GM12878 (cell line): ENCODE results near the gene BTBD19. TPM values are rescaled to one million over a fixed set of nuclear protein-coding genes. Genes with fewer than 3 reads are reported as not detected.

Source experiments
- ATAC-seq: fragments of 200-7000 bp; cut with Tn5 transposase; 3 replicates; pipeline ENCODE4 v1.9.1; 2020; ENCODE audit warnings: mild to moderate bottlenecking, moderate library complexity
- BruUV-seq: library from RNA; stranded (reverse); fragments of 400-500 nt; replicated peaks from 2 replicates; lab custom pipeline; 2021; lab: Mats Ljungman, UMichigan
- CTCF ChIA-PET: fragments of 300-600 bp; sonication (Branson Sonifier 250); formaldehyde crosslinking; extraction: SDS; loops from one replicate; lab custom pipeline; 2021; ENCODE audit warnings: inconsistent platforms; lab: Yijun Ruan, JAX
- POLR2A ChIA-PET: fragments of 350-600 bp; formaldehyde crosslinking; extraction: SDS; loops from one replicate; lab custom pipeline; 2021; ENCODE audit warnings: inconsistent platforms; lab: Charles Lee
- RAD21 ChIA-PET: fragments of 300-600 bp; sonication (Branson Sonifier 250); formaldehyde crosslinking; loops from one replicate; lab custom pipeline; 2023; ENCODE audit warnings: antibody characterized with exemption; ENCODE audit not compliant: unreplicated experiment; lab: Charles Lee
- SMC1A ChIA-PET: fragments of 300-600 bp; sonication (Branson Sonifier 250); formaldehyde crosslinking; loops from one replicate; lab custom pipeline; 2023; ENCODE audit not compliant: unreplicated experiment, uncharacterized antibody; lab: Charles Lee
- DNase-seq: peaks from one replicate; pipeline ENCODE4 v3.0.0-alpha.2; 2011; ENCODE audit warnings: low read depth, low spot score
- FAIRE-seq: peaks from 3 replicates; lab custom pipeline; 2011; peaks lifted over from hg19 to GRCh38; lab: Jason Lieb, UNC
- H2AFZ ChIP-seq: 2 replicates; pipeline ENCODE4 v1.6.0; 2011; ENCODE audit warnings: low read depth, low read length, control low read depth; ENCODE audit not compliant: control insufficient read depth
- H3K27ac ChIP-seq: 2 replicates; pipeline ENCODE4 v1.5.1; 2011; ENCODE audit warnings: control low read depth; ENCODE audit not compliant: control insufficient read depth, insufficient read depth
- H3K27me3 ChIP-seq, 2 experiments: replicated peaks in 1 of 2; 2 replicates each; pipeline versions ENCODE4 v1.6.0 to v1.6.1; 2011; ENCODE audit warnings: low read length in 1 of 2; ENCODE audit not compliant: control insufficient read depth in 2 of 2, insufficient read depth in 2 of 2
- H3K36me3 ChIP-seq, 2 experiments: 2 replicates each; pipeline ENCODE4 v1.5.1; 2011; ENCODE audit warnings: low read length in 1 of 2; ENCODE audit not compliant: control insufficient read depth in 2 of 2, insufficient read depth in 2 of 2
- H3K4me1 ChIP-seq: 2 replicates; pipeline ENCODE4 v1.6.1; 2011; ENCODE audit warnings: mild to moderate bottlenecking, low read length, moderate library complexity, mixed read lengths; ENCODE audit not compliant: control insufficient read depth, insufficient read depth
- H3K4me2 ChIP-seq: 2 replicates; pipeline ENCODE4 v1.6.0; 2011; ENCODE audit warnings: control low read depth; ENCODE audit not compliant: control insufficient read depth, insufficient read depth
- H3K4me3 ChIP-seq: fragments of 200-600 bp; sonication (generic); 2 replicates; pipeline ENCODE4 v1.5.1; 2016
- H3K79me2 ChIP-seq: 2 replicates; pipeline ENCODE4 v1.6.0; 2011; ENCODE audit warnings: low read length; ENCODE audit not compliant: control insufficient read depth, insufficient read depth
- H3K9ac ChIP-seq: 2 replicates; pipeline ENCODE4 v1.8.0; 2011; ENCODE audit warnings: low read length, control low read depth, mixed read lengths; ENCODE audit not compliant: control insufficient read depth, insufficient read depth
- H3K9me3 ChIP-seq: replicated peaks from 3 replicates; pipeline ENCODE4 v1.5.1; 2011; ENCODE audit warnings: mild to moderate bottlenecking, low read length; ENCODE audit not compliant: control insufficient read depth, insufficient read depth
- H4K20me1 ChIP-seq: 2 replicates; pipeline ENCODE4 v1.6.0; 2011; ENCODE audit not compliant: control insufficient read depth, insufficient read depth
- ATF3 ChIP-seq: IDR thresholded peaks from 2 replicates; pipeline ENCODE4 v1.6.1; 2011; ENCODE audit warnings: low read depth, mild to moderate bottlenecking, low read length, moderate library complexity, borderline replicate concordance; ENCODE audit errors: extremely low read depth
- ATF7 ChIP-seq: fragments of 450-650 bp; IDR thresholded peaks from 2 replicates; pipeline ENCODE4 v1.6.1; 2016; ENCODE audit warnings: low read depth, mild to moderate bottlenecking
- CEBPB ChIP-seq, 2 experiments: fragments of 150-350 bp in 1 of 2; IDR thresholded peaks; 2 replicates each; pipeline ENCODE4 v1.6.1; 2012 to 2014; ENCODE audit warnings: low read depth in 2 of 2, low read length in 2 of 2, borderline replicate concordance in 1 of 2, inconsistent platforms in 1 of 2
- FOXK2 ChIP-seq: fragments of 450-650 bp; IDR thresholded peaks from 2 replicates; pipeline ENCODE4 v1.6.1; 2017; ENCODE audit warnings: mild to moderate bottlenecking, moderate library complexity
- GABPA ChIP-seq: IDR thresholded peaks from 2 replicates; pipeline ENCODE4 v1.6.1; 2014; ENCODE audit warnings: antibody characterized with exemption, low read depth, mild to moderate bottlenecking, inconsistent platforms
- IKZF2 ChIP-seq, 2 experiments: fragments of 450-650 bp; IDR thresholded peaks; 2 replicates each; pipeline ENCODE4 v1.6.1; 2017; ENCODE audit warnings: mild to moderate bottlenecking in 2 of 2, moderate library complexity in 2 of 2
- KLF5 ChIP-seq: fragments of 450-650 bp; IDR thresholded peaks from 2 replicates; pipeline ENCODE4 v1.6.1; 2014; ENCODE audit warnings: mild to moderate bottlenecking; ENCODE audit not compliant: partially characterized antibody
- MTA2 ChIP-seq: fragments of 450-650 bp; IDR thresholded peaks from 2 replicates; pipeline ENCODE4 v1.6.1; 2016; ENCODE audit warnings: low read depth, mild to moderate bottlenecking, moderate library complexity
- SMAD5 ChIP-seq: IDR thresholded peaks from 2 replicates; pipeline ENCODE4 v1.6.1; 2016; ENCODE audit warnings: antibody characterized with exemption, low read depth
- WRNIP1 ChIP-seq: IDR thresholded peaks from 2 replicates; pipeline ENCODE4 v1.6.1; 2011; ENCODE audit warnings: low read depth, low read length, improper control_type of control experiment, borderline replicate concordance
- ZSCAN29 ChIP-seq: fragments of 450-650 bp; IDR thresholded peaks from 2 replicates; pipeline ENCODE4 v1.6.1; 2017; ENCODE audit warnings: mild to moderate bottlenecking, moderate library complexity
- ZZZ3 ChIP-seq: IDR thresholded peaks from 2 replicates; pipeline ENCODE4 v1.6.1; 2011; ENCODE audit warnings: low read depth; ENCODE audit not compliant: control insufficient read depth, insufficient read length
- WGBS: methylation state at CpG from one replicate; pipeline ENCODE4 v1.1.6; 2016; ENCODE audit warnings: low lambda C conversion rate; ENCODE audit not compliant: insufficient replicate concordance, insufficient coverage; ENCODE audit errors: missing lambda C conversion rate; 5-methylcytosine and 5-hydroxymethylcytosine counted together
- in situ Hi-C: fragments of 300-500 bp; cut with MboI; formaldehyde crosslinking; loops from 9 replicates; pipeline ENCODE4 v1.14.3; 2018; ENCODE audit warnings: mixed read lengths
- intact Hi-C: fragments of 100-400 bp; cut with micrococcal nuclease; formaldehyde crosslinking; loops from one replicate; pipeline ENCODE4 v1.14.2; 2022; ENCODE audit not compliant: unreplicated experiment
- polyA plus RNA-seq, 11 experiments: library from polyadenylated mRNA; depleted of rRNA in 4 of 11; unstranded in 6 of 11; stranded (reverse) in 5 of 11; fragments of >200 nt; fragmentation: Nextera tagmentation in 4 of 11; fragmentation: Illumina TruSeq in 1 of 11; extraction: Ambion mirVana in 4 of 11; extraction: Trizol in 1 of 11; gene quantifications; 1 replicate in 1 of 11; 2 replicates in 10 of 11; pipeline versions ENCODE4 v1.2.1 to v1.2.3, GENCODE V29; 2011 to 2016; ENCODE audit warnings: inconsistent platforms in 2 of 11, missing spikeins in 2 of 11, low read depth in 1 of 11
- total RNA-seq, 4 experiments: library from RNA; depleted of rRNA in 3 of 4; stranded (reverse); fragments of >200 nt in 3 of 4; fragmentation: Illumina TruSeq in 1 of 4; extraction: Trizol in 1 of 4; gene quantifications; 2 replicates each; pipeline versions ENCODE4 v1.2.1 to v1.2.3, GENCODE V29; 2013 to 2021
- TF ChIP-seq, protein P1 (sequence below): fragments of 450-650 bp; IDR thresholded peaks from 2 replicates; pipeline ENCODE4 v1.6.1; 2016; ENCODE audit warnings: mild to moderate bottlenecking
- TF ChIP-seq, protein P2 (sequence below): fragments of 450-650 bp; IDR thresholded peaks from 2 replicates; pipeline ENCODE4 v1.6.1; 2016; ENCODE audit warnings: mild to moderate bottlenecking, moderate library complexity, borderline replicate concordance

The BTBD19 gene
- total and polyA plus RNA-seq, 10 of the 15 experiments (the other 5 are each of a cell fraction or from before 2014, with no cell fraction given), result 0.13 to 2.7 (median 0.42) TPM

- TF ChIP-seq, protein P1, sequence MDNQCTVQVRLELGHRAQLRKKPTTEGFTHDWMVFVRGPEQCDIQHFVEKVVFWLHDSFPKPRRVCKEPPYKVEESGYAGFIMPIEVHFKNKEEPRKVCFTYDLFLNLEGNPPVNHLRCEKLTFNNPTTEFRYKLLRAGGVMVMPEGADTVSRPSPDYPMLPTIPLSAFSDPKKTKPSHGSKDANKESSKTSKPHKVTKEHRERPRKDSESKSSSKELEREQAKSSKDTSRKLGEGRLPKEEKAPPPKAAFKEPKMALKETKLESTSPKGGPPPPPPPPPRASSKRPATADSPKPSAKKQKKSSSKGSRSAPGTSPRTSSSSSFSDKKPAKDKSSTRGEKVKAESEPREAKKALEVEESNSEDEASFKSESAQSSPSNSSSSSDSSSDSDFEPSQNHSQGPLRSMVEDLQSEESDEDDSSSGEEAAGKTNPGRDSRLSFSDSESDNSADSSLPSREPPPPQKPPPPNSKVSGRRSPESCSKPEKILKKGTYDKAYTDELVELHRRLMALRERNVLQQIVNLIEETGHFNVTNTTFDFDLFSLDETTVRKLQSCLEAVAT, result 0 out of 2 replicates have a peak, but pooled peaks have one; percentile 30
- TF ChIP-seq, all 136 proteins: peak for 2
Observed at GRCh38 chr1:44780583-44781121, 27.7 kb upstream of the BTBD19 start (continued).

- H3K27ac ChIP-seq, result peak overlapping the region; percentile 46
- peak overlapping the region; percentile 79 for H2AFZ ChIP-seq
- SMC1A ChIA-PET, result interaction anchor here (0.6 to 2.5 kb wide), 5 partner anchors 52 to 592 kb away, joined by 3 to 9 read pairs (median 4); partner anchors contain the start of gene RNU5D-1
- peak overlapping the region; percentile 63 for H3K4me3 ChIP-seq
- no peaks in the 10 kb centered on the region for H3K27me3 ChIP-seq
- peaks cover 3% of the 10 kb centered on the region for H3K79me2 ChIP-seq
- 6% methylated on average over 8 of the region's 8 CpGs for WGBS
- no peaks in the 10 kb centered on the region for H3K9me3 ChIP-seq
- BruUV-seq, result TSS peak; percentile 81
- H3K9ac ChIP-seq, result peak overlapping the region; percentile 69
- H3K4me2 ChIP-seq, result peak overlapping the region; percentile 95
- H4K20me1 ChIP-seq, result peaks cover 2% of the 10 kb centered on the region; the same call in 1 of the 2 replicates
- no peak for ATAC-seq
- peaks cover 0 to 14% of the 10 kb centered on the region in 2 experiments; a peak in 3 of 4 replicates for H3K36me3 ChIP-seq
- RAD21 ChIA-PET, result interaction anchor here (0.6 to 2.8 kb wide), 8 partner anchors 9 to 340 kb away, joined by 3 to 11 read pairs (median 4); partner anchors contain the start of genes HECTD3, RNU5D-1, RPS8 and UROD
- FAIRE-seq, result no peak
- no peak for TF ChIP-seq ATF3
- TF ChIP-seq KLF5, result no peak
- TF ChIP-seq GABPA, result no peak
- no peak for TF ChIP-seq WRNIP1
- TF ChIP-seq ZZZ3, result no peak
- TF ChIP-seq ZSCAN29, result no peak
- no peak for TF ChIP-seq IKZF2 (IDR thresholded peaks at IDR 0.05)
- no peak for TF ChIP-seq SMAD5
- TF ChIP-seq ATF7, result no peak
- no peak for TF ChIP-seq FOXK2
- TF ChIP-seq MTA2, result no peak
- TF ChIP-seq CEBPB (IDR thresholded peaks at IDR 0.05; ENCODE audit: borderline replicate concordance in 1 of 2, low read depth in 2 of 2, low read length in 2 of 2), result no peak
- TF ChIP-seq, protein P2, sequence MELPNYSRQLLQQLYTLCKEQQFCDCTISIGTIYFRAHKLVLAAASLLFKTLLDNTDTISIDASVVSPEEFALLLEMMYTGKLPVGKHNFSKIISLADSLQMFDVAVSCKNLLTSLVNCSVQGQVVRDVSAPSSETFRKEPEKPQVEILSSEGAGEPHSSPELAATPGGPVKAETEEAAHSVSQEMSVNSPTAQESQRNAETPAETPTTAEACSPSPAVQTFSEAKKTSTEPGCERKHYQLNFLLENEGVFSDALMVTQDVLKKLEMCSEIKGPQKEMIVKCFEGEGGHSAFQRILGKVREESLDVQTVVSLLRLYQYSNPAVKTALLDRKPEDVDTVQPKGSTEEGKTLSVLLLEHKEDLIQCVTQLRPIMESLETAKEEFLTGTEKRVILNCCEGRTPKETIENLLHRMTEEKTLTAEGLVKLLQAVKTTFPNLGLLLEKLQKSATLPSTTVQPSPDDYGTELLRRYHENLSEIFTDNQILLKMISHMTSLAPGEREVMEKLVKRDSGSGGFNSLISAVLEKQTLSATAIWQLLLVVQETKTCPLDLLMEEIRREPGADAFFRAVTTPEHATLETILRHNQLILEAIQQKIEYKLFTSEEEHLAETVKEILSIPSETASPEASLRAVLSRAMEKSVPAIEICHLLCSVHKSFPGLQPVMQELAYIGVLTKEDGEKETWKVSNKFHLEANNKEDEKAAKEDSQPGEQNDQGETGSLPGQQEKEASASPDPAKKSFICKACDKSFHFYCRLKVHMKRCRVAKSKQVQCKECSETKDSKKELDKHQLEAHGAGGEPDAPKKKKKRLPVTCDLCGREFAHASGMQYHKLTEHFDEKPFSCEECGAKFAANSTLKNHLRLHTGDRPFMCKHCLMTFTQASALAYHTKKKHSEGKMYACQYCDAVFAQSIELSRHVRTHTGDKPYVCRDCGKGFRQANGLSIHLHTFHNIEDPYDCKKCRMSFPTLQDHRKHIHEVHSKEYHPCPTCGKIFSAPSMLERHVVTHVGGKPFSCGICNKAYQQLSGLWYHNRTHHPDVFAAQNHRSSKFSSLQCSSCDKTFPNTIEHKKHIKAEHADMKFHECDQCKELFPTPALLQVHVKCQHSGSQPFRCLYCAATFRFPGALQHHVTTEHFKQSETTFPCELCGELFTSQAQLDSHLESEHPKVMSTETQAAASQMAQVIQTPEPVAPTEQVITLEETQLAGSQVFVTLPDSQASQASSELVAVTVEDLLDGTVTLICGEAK, result no peak
- peaks cover 32% of the 10 kb centered on the region for H3K4me1 ChIP-seq
- POLR2A ChIA-PET, result interaction anchor here (0.6 to 3.0 kb wide), 11 partner anchors 9 to 522 kb away, joined by 3 to 29 read pairs (median 4); partner anchors contain the start of genes RNU5D-1, RPS8 and UROD
- CTCF ChIA-PET, result interaction anchor here (0.9 to 5.2 kb wide), 11 partner anchors 8 to 228 kb away, joined by 3 to 40 read pairs (median 5); partner anchors contain the start of genes BTBD19, PLK3, RNU5D-1 and RPS8
- no peak for DNase-seq
- intact Hi-C loops, result no loop called here
- in situ Hi-C loops, result no loop called here
Observed at GRCh38 chr1:44783697-44784093, 24.6 kb upstream of the BTBD19 start.
